Large intestine (tissue), 3 donors: Measurements from ENCODE around the gene TM9SF4. TPM values are rescaled to one million over a fixed set of nuclear protein-coding genes. Genes with fewer than 3 reads are reported as not detected.

Source experiments
- DNase-seq, 2 donors: peaks; one replicate each; pipeline versions ENCODE4 v3.0.0 to v3.0.0-alpha.2; 2013
- H3K27ac ChIP-seq: one replicate; pipeline ENCODE4 v1.5.1; 2013; ENCODE audit warnings: low read length
- H3K27me3 ChIP-seq: 2 replicates; pipeline ENCODE4 v1.6.1; 2013; ENCODE audit warnings: low read length; ENCODE audit not compliant: control insufficient read depth, insufficient read depth
- H3K36me3 ChIP-seq: 2 replicates; pipeline ENCODE4 v1.6.1; 2013; ENCODE audit warnings: low read length; ENCODE audit not compliant: control insufficient read depth, insufficient read depth
- H3K4me1 ChIP-seq: one replicate; pipeline ENCODE4 v1.6.1; 2013; ENCODE audit warnings: low read length; ENCODE audit not compliant: control insufficient read depth, insufficient read depth
- H3K4me3 ChIP-seq: one replicate; pipeline ENCODE4 v1.5.1; 2013; ENCODE audit warnings: low read length
- H3K9me3 ChIP-seq: one replicate; pipeline ENCODE4 v1.6.1; 2013; ENCODE audit warnings: mild to moderate bottlenecking, low read depth, low read length, moderate library complexity; ENCODE audit not compliant: control insufficient read depth
- WGBS: methylation state at CpG from one replicate; pipeline ENCODE4 v1.1.5; 2013; ENCODE audit warnings: low lambda C conversion rate; ENCODE audit not compliant: insufficient coverage; 5-methylcytosine and 5-hydroxymethylcytosine counted together
- polyA plus RNA-seq: library from polyadenylated mRNA; unstranded; fragments of 120-200 nt; gene quantifications from one replicate; pipeline ENCODE4 v1.2.1, GENCODE V29; 2013

Gene TM9SF4
- polyA plus RNA-seq, 1 donor, result 72.7 TPM

- Histone ChIP-seq H3K27me3 (no peaks in the 10 kb centered on the region), H3K9me3 (no peaks in the 10 kb centered on the region), H3K4me1 (peaks cover 22% of the 10 kb centered on the region), H3K36me3 (peaks cover 68% of the 10 kb centered on the region), H3K27ac (peak overlapping the region; percentile 54), H3K4me3 (no peak overlapping the region)
- DNase-seq, result no peak
- WGBS, result no CpG with 5 or more reads among the region's 4 CpGs
Observed at GRCh38 chr20:32153156-32153665, 43.7 kb downstream of the TM9SF4 start.

GRCh38 chr20:32153771-32154170 is 44.3 kb downstream of the TM9SF4 start:
- H3K4me1 ChIP-seq, result peaks cover 22% of the 10 kb centered on the region
- no peaks in the 10 kb centered on the region for H3K27me3 ChIP-seq
- no CpG with 5 or more reads among the region's 5 CpGs for WGBS
- peaks cover 70% of the 10 kb centered on the region for H3K36me3 ChIP-seq
- H3K4me3 ChIP-seq, result no peak overlapping the region
- H3K9me3 ChIP-seq, result no peaks in the 10 kb centered on the region
- no peak for DNase-seq
- H3K27ac ChIP-seq, result no peak overlapping the region

GRCh38 chr20:32155017-32155981 is 45.8 kb downstream of the TM9SF4 start:
- no peak overlapping the region for H3K4me3 ChIP-seq
- no CpG with 5 or more reads among the region's 11 CpGs for WGBS
- H3K36me3 ChIP-seq, result peaks cover 74% of the 10 kb centered on the region
- H3K4me1 ChIP-seq, result peaks cover 22% of the 10 kb centered on the region
- DNase-seq, result peak; percentile 62 to 72
- peak overlapping the region; percentile 47 for H3K27ac ChIP-seq
- H3K27me3 ChIP-seq, result no peaks in the 10 kb centered on the region
- no peaks in the 10 kb centered on the region for H3K9me3 ChIP-seq

- peaks cover 74% of the 10 kb centered on the region for H3K36me3 ChIP-seq
Observed at GRCh38 chr20:32157611-32158010, 48.1 kb downstream of the TM9SF4 start.

GRCh38 chr20:32158351-32158750 is 48.8 kb downstream of the TM9SF4 start:
- Histone ChIP-seq H3K4me3 (no peak overlapping the region), H3K4me1 (peaks cover 12% of the 10 kb centered on the region), H3K27ac (no peak overlapping the region), H3K27me3 (no peaks in the 10 kb centered on the region), H3K36me3 (peaks cover 70% of the 10 kb centered on the region), H3K9me3 (no peaks in the 10 kb centered on the region)
- DNase-seq, result no peak
- WGBS, result no CpG with 5 or more reads among the region's 11 CpGs

More at GRCh38 chr20:32157611-32158010, 48.1 kb downstream of the TM9SF4 start:
- H3K4me3 ChIP-seq, result no peak overlapping the region
- no peaks in the 10 kb centered on the region for H3K9me3 ChIP-seq
- no peak overlapping the region for H3K27ac ChIP-seq
- no peaks in the 10 kb centered on the region for H3K27me3 ChIP-seq
- no CpG with 5 or more reads among the region's 14 CpGs for WGBS
- no peak for DNase-seq
- peaks cover 15% of the 10 kb centered on the region for H3K4me1 ChIP-seq

GRCh38 chr20:32158943-32159660 is 49.6 kb downstream of the TM9SF4 start:
- peaks cover 12% of the 10 kb centered on the region for H3K4me1 ChIP-seq
- peaks cover 64% of the 10 kb centered on the region for H3K36me3 ChIP-seq
- H3K27ac ChIP-seq, result no peak overlapping the region
- no peaks in the 10 kb centered on the region for H3K27me3 ChIP-seq
- no peaks in the 10 kb centered on the region for H3K9me3 ChIP-seq
- no CpG with 5 or more reads among the region's 4 CpGs for WGBS
- no peak overlapping the region for H3K4me3 ChIP-seq
- no peak for DNase-seq

- Histone ChIP-seq H3K27ac (no peak overlapping the region), H3K9me3 (no peaks in the 10 kb centered on the region), H3K4me3 (no peak overlapping the region), H3K4me1 (peaks cover 10% of the 10 kb centered on the region), H3K36me3 (peaks cover 67% of the 10 kb centered on the region), H3K27me3 (no peaks in the 10 kb centered on the region)
- no peak for DNase-seq
- WGBS, result no CpG with 5 or more reads among the region's 5 CpGs
Observed at GRCh38 chr20:32159766-32160221, 50.3 kb downstream of the TM9SF4 start.

GRCh38 chr20:32160341-32160740 is 50.8 kb downstream of the TM9SF4 start:
- no peak for DNase-seq
- Histone ChIP-seq H3K27me3 (no peaks in the 10 kb centered on the region), H3K4me1 (peaks cover 5% of the 10 kb centered on the region), H3K9me3 (no peaks in the 10 kb centered on the region), H3K27ac (no peak overlapping the region), H3K4me3 (no peak overlapping the region), H3K36me3 (peaks cover 67% of the 10 kb centered on the region)
- no CpG with 5 or more reads among the region's 5 CpGs for WGBS

GRCh38 chr20:32162351-32162750 is 52.8 kb downstream of the TM9SF4 start:
- no CpG with 5 or more reads among the region's 3 CpGs for WGBS
- Histone ChIP-seq H3K36me3 (peaks cover 80% of the 10 kb centered on the region), H3K9me3 (no peaks in the 10 kb centered on the region), H3K4me3 (no peak overlapping the region), H3K4me1 (no peaks in the 10 kb centered on the region), H3K27ac (no peak overlapping the region), H3K27me3 (no peaks in the 10 kb centered on the region)
- DNase-seq, result no peak

GRCh38 chr20:32163951-32164350 is 54.4 kb downstream of the TM9SF4 start:
- DNase-seq, result no peak
- Histone ChIP-seq H3K27ac (no peak overlapping the region), H3K9me3 (no peaks in the 10 kb centered on the region), H3K27me3 (no peaks in the 10 kb centered on the region), H3K36me3 (peaks cover 66% of the 10 kb centered on the region), H3K4me3 (no peak overlapping the region), H3K4me1 (no peaks in the 10 kb centered on the region)
- WGBS, result no CpG with 5 or more reads among the region's 5 CpGs
